GM18870 (cell line): ENCODE results near the gene CYB561A3.
A peak's percentile ranks its signal among the peaks of the same experiment; 100 is the strongest.

Experiments used
- ATAC-seq: cut with Tn5 transposase; IDR thresholded peaks from one replicate; pipeline ENCODE4 v1.9.1; 2021; ENCODE audit warnings: moderate library complexity; ENCODE audit not compliant: unreplicated experiment

The CYB561A3 gene

GRCh38 chr11:61369372-61370348 lies 8.0 kb upstream of the CYB561A3 start:
- ATAC-seq, result no peak

- ATAC-seq, result no peak
These were observed 7.0 kb upstream of the CYB561A3 start for GRCh38 chr11:61368646-61369045.

- no peak for ATAC-seq
These were observed 5.7 kb upstream of the CYB561A3 start for GRCh38 chr11:61367406-61367805.

GRCh38 chr11:61364012-61364675 lies 2.5 kb upstream of the CYB561A3 start:
- ATAC-seq, result no peak

- ATAC-seq, result no peak
These were observed 827 bp upstream of the CYB561A3 start for GRCh38 chr11:61362542-61362875.

GRCh38 chr11:61361237-61361740 lies 393 bp downstream of the CYB561A3 start:
- no peak for ATAC-seq

GRCh38 chr11:61359516-61359915 lies 2.2 kb downstream of the CYB561A3 start:
- ATAC-seq, result no peak

- no peak for ATAC-seq
These were observed 3.1 kb downstream of the CYB561A3 start for GRCh38 chr11:61358566-61358965.

- ATAC-seq, result no peak
These were observed 3.8 kb downstream of the CYB561A3 start for GRCh38 chr11:61357894-61358239.

GRCh38 chr11:61357233-61357893 lies 4.3 kb downstream of the CYB561A3 start:
- peak; percentile 39 for ATAC-seq

GRCh38 chr11:61356706-61357105 lies 5.0 kb downstream of the CYB561A3 start:
- ATAC-seq, result no peak

GRCh38 chr11:61354208-61354607 lies 7.5 kb downstream of the CYB561A3 start:
- no peak for ATAC-seq

GRCh38 chr11:61353131-61354067 lies 8.3 kb downstream of the CYB561A3 start:
- no peak for ATAC-seq

- no peak for ATAC-seq
These were observed 9.6 kb downstream of the CYB561A3 start for GRCh38 chr11:61352038-61352437.

GRCh38 chr11:61350803-61351202 lies 10.9 kb downstream of the CYB561A3 start:
- no peak for ATAC-seq

GRCh38 chr11:61350336-61350735 lies 11.3 kb downstream of the CYB561A3 start:
- no peak for ATAC-seq

GRCh38 chr11:61349916-61350315 lies 11.8 kb downstream of the CYB561A3 start:
- no peak for ATAC-seq

GRCh38 chr11:61349189-61349751 lies 12.4 kb downstream of the CYB561A3 start:
- no peak for ATAC-seq

GRCh38 chr11:61347916-61348461 lies 13.7 kb downstream of the CYB561A3 start:
- ATAC-seq, result no peak
